ENCODE results near the gene CGAS. TPM values are rescaled to one million over a fixed set of nuclear protein-coding genes. Genes with fewer than 3 reads are reported as not detected.

The CGAS gene
- total RNA-seq, 1 experiment from 2014 or later, result 6.4 TPM

- no peaks in the 10 kb centered on the region for H3K4me1 Mint-ChIP-seq
- H3K27me3 Mint-ChIP-seq (ENCODE audit: low read depth), result no peaks in the 10 kb centered on the region
- DNase-seq (ENCODE audit: low spot score) (no peak), ATAC-seq (no peak)
- TF ChIP-seq, protein P1, sequence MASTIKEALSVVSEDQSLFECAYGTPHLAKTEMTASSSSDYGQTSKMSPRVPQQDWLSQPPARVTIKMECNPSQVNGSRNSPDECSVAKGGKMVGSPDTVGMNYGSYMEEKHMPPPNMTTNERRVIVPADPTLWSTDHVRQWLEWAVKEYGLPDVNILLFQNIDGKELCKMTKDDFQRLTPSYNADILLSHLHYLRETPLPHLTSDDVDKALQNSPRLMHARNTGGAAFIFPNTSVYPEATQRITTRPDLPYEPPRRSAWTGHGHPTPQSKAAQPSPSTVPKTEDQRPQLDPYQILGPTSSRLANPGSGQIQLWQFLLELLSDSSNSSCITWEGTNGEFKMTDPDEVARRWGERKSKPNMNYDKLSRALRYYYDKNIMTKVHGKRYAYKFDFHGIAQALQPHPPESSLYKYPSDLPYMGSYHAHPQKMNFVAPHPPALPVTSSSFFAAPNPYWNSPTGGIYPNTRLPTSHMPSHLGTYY (CRISPR knock-in tag; IDR thresholded peaks at IDR 0.05), result no peak
- TF ChIP-seq ZNF416 (CRISPR knock-in tag; IDR thresholded peaks at IDR 0.05) (no peak), ATF3 (CRISPR knock-in tag; conservative IDR thresholded peaks at IDR 0.05) (no peak), ZNF423 (CRISPR knock-in tag; IDR thresholded peaks at IDR 0.05) (no peak), ATF6 (CRISPR knock-in tag; IDR thresholded peaks at IDR 0.05) (no peak), FOXP1 (CRISPR knock-in tag; IDR thresholded peaks at IDR 0.05; ENCODE audit: borderline replicate concordance) (no peak), SMAD3 (CRISPR knock-in tag; IDR thresholded peaks at IDR 0.05; ENCODE audit: borderline replicate concordance) (no peak), MLX (CRISPR knock-in tag; IDR thresholded peaks at IDR 0.05) (no peak), MXD4 (CRISPR knock-in tag; IDR thresholded peaks at IDR 0.05; ENCODE audit: borderline replicate concordance) (no peak), GTF2I (CRISPR knock-in tag; conservative IDR thresholded peaks at IDR 0.05) (no peak), HMGA2 (CRISPR knock-in tag; IDR thresholded peaks at IDR 0.05) (no peak), JAZF1 (CRISPR knock-in tag; IDR thresholded peaks at IDR 0.05) (no peak), ZNF671 (CRISPR knock-in tag; IDR thresholded peaks at IDR 0.05) (no peak), NR2C2 (CRISPR knock-in tag; IDR thresholded peaks at IDR 0.05) (no peak), TEAD4 (CRISPR knock-in tag; IDR thresholded peaks at IDR 0.05) (no peak), JUN (CRISPR knock-in tag; IDR thresholded peaks at IDR 0.05) (no peak), ATF2 (CRISPR knock-in tag; IDR thresholded peaks at IDR 0.05; ENCODE audit: borderline replicate concordance, low read depth) (no peak)
- H3K27ac Mint-ChIP-seq, result no peak overlapping the region
- ChIA-PET CTCF (no interaction called here), POLR2A (interaction anchor here (0.5 kb wide), 1 partner anchor 148 kb away, joined by 3 read pairs; no protein-coding TSS in a partner anchor)
- peaks cover 35% of the 10 kb centered on the region for H3K36me3 Mint-ChIP-seq
- no peak overlapping the region for H3K4me3 Mint-ChIP-seq
- no peaks in the 10 kb centered on the region for H3K9me3 Mint-ChIP-seq
These were observed 19.7 kb upstream of the CGAS start for GRCh38 chr6:73471686-73472290.

GRCh38 chr6:73461537-73462350, 9.6 kb upstream of the CGAS start, which contains the start of gene MTO1:
TSS of gene MTO1 (plus strand) at chr6:73461737. CDS start at chr6:73461855, 118 bp downstream.
- POLR2A ChIA-PET, result interaction anchor here (0.8 to 1.9 kb wide), 8 partner anchors 10 to 192 kb away, joined by 3 to 15 read pairs (median 4); partner anchors contain the start of genes CGAS, EEF1A1 and SLC17A5
- peak within 1 kb of the TSS; percentile 98 for H3K4me3 Mint-ChIP-seq
- no peaks in the 10 kb centered on the region for H3K9me3 Mint-ChIP-seq
- DNase-seq (ENCODE audit: low spot score) (peak; percentile 66), ATAC-seq (peak; percentile 93)
- peaks cover 15% of the 10 kb centered on the region for H3K36me3 Mint-ChIP-seq
- peak within 1 kb of the TSS; percentile 97 for H3K27ac Mint-ChIP-seq
- CTCF ChIA-PET, result interaction anchor here (0.8 to 2.7 kb wide), 8 partner anchors 10 to 191 kb away, joined by 3 to 14 read pairs (median 8); partner anchors contain the start of gene CGAS
- H3K27me3 Mint-ChIP-seq (ENCODE audit: low read depth), result no peaks in the 10 kb centered on the region
- peaks cover 7% of the 10 kb centered on the region; the same call in 1 of the 2 replicates for H3K4me1 Mint-ChIP-seq
- TF ChIP-seq ESRRA (CRISPR knock-in tag; IDR thresholded peaks at IDR 0.05; ENCODE audit: borderline replicate concordance) (peak; percentile 58; the same call in 1 of the 2 replicates), ARID4B (CRISPR knock-in tag; IDR thresholded peaks at IDR 0.05; ENCODE audit: borderline replicate concordance) (0 out of 2 replicates have a peak, but pooled peaks have one; percentile 42), ETV6 (CRISPR knock-in tag; IDR thresholded peaks at IDR 0.05) (peak; percentile 55; the same call in 1 of the 2 replicates), NFYB (CRISPR knock-in tag; conservative IDR thresholded peaks at IDR 0.05; ENCODE audit: low read depth) (peak; percentile 55), SP1 (CRISPR knock-in tag; conservative IDR thresholded peaks at IDR 0.05) (peak; percentile 57; the same call in 1 of the 2 replicates), NFATC4 (CRISPR knock-in tag; IDR thresholded peaks at IDR 0.05) (no peak)
- TF ChIP-seq, protein P2, sequence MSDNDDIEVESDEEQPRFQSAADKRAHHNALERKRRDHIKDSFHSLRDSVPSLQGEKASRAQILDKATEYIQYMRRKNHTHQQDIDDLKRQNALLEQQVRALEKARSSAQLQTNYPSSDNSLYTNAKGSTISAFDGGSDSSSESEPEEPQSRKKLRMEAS (CRISPR knock-in tag; IDR thresholded peaks at IDR 0.05), result peak; percentile 79
